Trophoblast cell (in vitro differentiated cells and primary cell): ENCODE measurements around the gene SAMM50.

Source experiments
- DNase-seq, 2 donors: peaks; one replicate each; pipeline ENCODE4 v3.0.0-alpha.2; 2016
- H2AFZ ChIP-seq: 2 replicates; pipeline ENCODE4 v1.6.1; 2013; ENCODE audit warnings: low read length, moderate library complexity, mild to moderate bottlenecking; ENCODE audit not compliant: insufficient read depth, poor library complexity
- H2AK5ac ChIP-seq: 2 replicates; pipeline ENCODE4 v1.6.1; 2013; ENCODE audit warnings: mild to moderate bottlenecking, low read length
- H2BK120ac ChIP-seq: 2 replicates; pipeline ENCODE4 v1.6.1; 2013; ENCODE audit warnings: low read length, mild to moderate bottlenecking, moderate library complexity; ENCODE audit not compliant: insufficient read depth, poor library complexity
- H2BK12ac ChIP-seq: 2 replicates; pipeline ENCODE4 v1.6.1; 2013; ENCODE audit warnings: mild to moderate bottlenecking, low read length, moderate library complexity
- H2BK5ac ChIP-seq: 2 replicates; pipeline ENCODE4 v1.6.1; 2013; ENCODE audit warnings: low read length, low read depth, moderate library complexity, mild to moderate bottlenecking; ENCODE audit not compliant: poor library complexity
- H3K14ac ChIP-seq: 2 replicates; pipeline ENCODE4 v1.6.1; 2013; ENCODE audit warnings: mild to moderate bottlenecking, low read length
- H3K18ac ChIP-seq: 2 replicates; pipeline ENCODE4 v1.6.1; 2013; ENCODE audit warnings: mild to moderate bottlenecking, low read length
- H3K23ac ChIP-seq: 2 replicates; pipeline ENCODE4 v1.6.1; 2013; ENCODE audit warnings: low read length
- H3K27ac ChIP-seq: 2 replicates; pipeline ENCODE4 v1.5.1; 2013; ENCODE audit warnings: low read depth, mild to moderate bottlenecking, inconsistent platforms, low read length, moderate library complexity
- H3K27me3 ChIP-seq: 2 replicates; pipeline ENCODE4 v1.6.1; 2013; ENCODE audit warnings: inconsistent platforms, mild to moderate bottlenecking, low read length, moderate library complexity; ENCODE audit not compliant: insufficient read depth
- H3K36me3 ChIP-seq, 2 experiments: 1 replicate in 1 of 2; 2 replicates in 1 of 2; pipeline ENCODE4 v1.6.1; 2013; ENCODE audit warnings: low read length in 2 of 2, mild to moderate bottlenecking in 2 of 2, moderate library complexity in 1 of 2; ENCODE audit not compliant: insufficient read depth in 2 of 2, control insufficient read depth in 1 of 2
- H3K4ac ChIP-seq: 2 replicates; pipeline ENCODE4 v1.6.1; 2013; ENCODE audit warnings: low read depth, mild to moderate bottlenecking, low read length, moderate library complexity
- H3K4me1 ChIP-seq, 2 experiments: 1 replicate in 1 of 2; 2 replicates in 1 of 2; pipeline ENCODE4 v1.6.1; 2013; ENCODE audit warnings: low read length in 2 of 2, mild to moderate bottlenecking in 2 of 2, moderate library complexity in 1 of 2; ENCODE audit not compliant: insufficient read depth in 2 of 2, control insufficient read depth in 1 of 2
- H3K4me2 ChIP-seq: 2 replicates; pipeline ENCODE4 v1.6.1; 2013; ENCODE audit warnings: inconsistent platforms, mild to moderate bottlenecking, low read length, moderate library complexity
- H3K4me3 ChIP-seq: 2 replicates; pipeline ENCODE4 v1.5.1; 2013; ENCODE audit warnings: mild to moderate bottlenecking, low read depth, low read length, inconsistent platforms
- H3K79me1 ChIP-seq: one replicate; pipeline ENCODE4 v1.6.1; 2013; ENCODE audit warnings: low read length
- H3K79me2 ChIP-seq: 2 replicates; pipeline ENCODE4 v1.6.1; 2013; ENCODE audit warnings: low read length, mild to moderate bottlenecking; ENCODE audit not compliant: control insufficient read depth, insufficient read depth, poor library complexity
- H3K9ac ChIP-seq: 2 replicates; pipeline ENCODE4 v1.6.1; 2013; ENCODE audit warnings: mild to moderate bottlenecking, low read length
- H3K9me3 ChIP-seq: 2 replicates; pipeline ENCODE4 v1.6.1; 2013; ENCODE audit warnings: low read depth, mild to moderate bottlenecking, control low read depth, inconsistent platforms, low read length; ENCODE audit not compliant: insufficient read depth
- H4K12ac ChIP-seq: 2 replicates; pipeline ENCODE4 v1.6.1; 2013; ENCODE audit warnings: low read depth, mild to moderate bottlenecking, low read length, moderate library complexity
- H4K8ac ChIP-seq: 2 replicates; pipeline ENCODE4 v1.6.1; 2013; ENCODE audit warnings: low read depth, mild to moderate bottlenecking, low read length, moderate library complexity
- H4K91ac ChIP-seq: one replicate; pipeline ENCODE4 v1.6.1; 2013; ENCODE audit warnings: low read depth, mild to moderate bottlenecking, low read length, moderate library complexity
- WGBS: extraction: QIAGEN DNeasy Blood & Tissue Kit; methylation state at CpG from one replicate; pipeline ENCODE4 v1.1.7; 2013; ENCODE audit warnings: missing lambda C conversion rate; ENCODE audit not compliant: insufficient read length, insufficient coverage; ENCODE audit errors: extremely low coverage; 5-methylcytosine and 5-hydroxymethylcytosine counted together

Gene SAMM50

DNA sequence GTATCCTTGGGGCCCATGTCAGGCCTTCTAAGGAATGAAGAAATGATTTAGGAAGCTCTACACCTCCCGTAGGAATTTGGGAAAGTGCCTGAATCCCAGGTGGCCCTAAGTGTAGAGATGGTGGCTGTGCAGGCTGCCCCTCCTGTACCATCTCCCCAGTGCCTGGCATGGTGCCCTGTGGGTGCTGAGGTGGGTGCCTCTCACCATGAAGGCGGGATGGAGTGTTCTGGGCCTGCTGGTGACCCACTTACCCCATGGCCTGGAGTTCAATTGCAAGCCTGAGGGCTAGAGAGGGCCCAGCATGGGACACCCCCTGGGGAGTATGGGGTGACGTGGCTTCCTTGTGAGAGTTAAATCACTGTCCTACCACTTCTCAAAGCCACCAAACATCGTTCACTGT is 19.8 kb downstream of the SAMM50 start:
- H4K12ac ChIP-seq = no peak overlapping the region
- no peak overlapping the region for H3K18ac ChIP-seq
- no peak overlapping the region for H2BK12ac ChIP-seq
- H2BK5ac ChIP-seq = no peak overlapping the region
- H3K4me2 ChIP-seq = no peak overlapping the region
- no peak overlapping the region for H2BK120ac ChIP-seq
- no peaks in the 10 kb centered on the region for H3K79me1 ChIP-seq
- H3K27me3 ChIP-seq = no peaks in the 10 kb centered on the region
- no peak overlapping the region for H3K27ac ChIP-seq
- no peak overlapping the region for H4K91ac ChIP-seq
- no peaks in the 10 kb centered on the region for H3K79me2 ChIP-seq
- WGBS = no CpG with 5 or more reads among the region's 4 CpGs
- peaks cover 3% of the 10 kb centered on the region for H3K9me3 ChIP-seq
- H3K9ac ChIP-seq = no peak overlapping the region
- H4K8ac ChIP-seq = no peak overlapping the region
- H3K4me3 ChIP-seq = no peak overlapping the region
- no peak for DNase-seq
- H3K36me3 ChIP-seq = peaks cover 56 to 77% of the 10 kb centered on the region in 2 experiments
- H2AFZ ChIP-seq = no peak overlapping the region
- no peak overlapping the region for H3K14ac ChIP-seq
- no peak overlapping the region for H3K4ac ChIP-seq
- no peaks in the 10 kb centered on the region for H3K4me1 ChIP-seq
- H3K23ac ChIP-seq = no peak overlapping the region
- H2AK5ac ChIP-seq = no peak overlapping the region

DNA sequence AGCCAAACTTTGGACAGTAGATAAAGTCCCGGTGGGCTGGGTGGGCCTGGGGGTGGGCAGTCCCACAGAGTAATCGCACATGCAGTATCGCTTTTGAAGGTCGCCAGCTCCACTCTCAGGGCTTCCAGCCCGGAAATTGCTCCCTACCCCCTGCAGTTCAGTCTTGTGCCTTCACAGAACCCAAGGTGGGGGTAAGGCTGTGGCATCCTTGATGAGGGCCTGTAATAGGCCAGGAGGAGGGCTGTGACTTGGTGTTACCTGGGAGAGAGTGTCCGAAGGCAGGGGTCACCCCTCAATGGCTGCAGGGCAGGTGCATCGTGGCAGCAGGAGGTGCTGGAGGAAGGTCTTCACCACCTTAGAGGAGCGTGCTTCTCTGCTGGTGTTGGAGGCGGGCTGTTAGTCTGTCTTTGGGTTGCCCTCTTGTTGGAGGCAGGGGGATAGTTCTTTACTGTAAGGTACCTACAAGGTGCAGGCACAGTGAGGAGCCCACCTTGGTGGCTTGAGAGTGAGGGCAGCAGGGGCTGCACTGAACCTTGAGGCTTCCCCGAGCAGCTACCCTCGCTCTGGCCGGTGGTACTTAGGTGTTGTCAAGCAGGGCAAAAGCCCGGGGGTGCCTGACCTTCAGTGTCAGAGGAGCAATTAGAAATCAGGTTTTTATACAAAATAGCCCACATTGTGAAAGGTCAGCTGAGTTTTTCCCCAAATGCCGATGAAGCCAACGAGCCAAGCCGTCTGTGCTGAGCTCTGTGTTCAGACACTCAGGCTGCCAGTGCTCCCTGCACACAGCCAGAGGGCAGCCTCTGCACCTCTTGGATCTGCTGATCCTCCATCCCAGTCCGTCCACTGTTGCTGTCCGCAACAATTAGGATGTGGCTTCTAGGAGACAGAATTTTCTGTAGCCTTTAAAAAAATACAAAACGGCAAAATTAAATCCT is 21.9 kb downstream of the SAMM50 start:
- no CpG with 5 or more reads among the region's 19 CpGs for WGBS
- DNase-seq = no peak
- Histone ChIP-seq H2AFZ (no peak overlapping the region), H3K4me1 (no peaks in the 10 kb centered on the region), H3K27ac (no peak overlapping the region), H4K91ac (no peak overlapping the region), H3K4me3 (no peak overlapping the region), H2BK5ac (no peak overlapping the region), H3K79me1 (no peaks in the 10 kb centered on the region), H2AK5ac (no peak overlapping the region), H3K23ac (no peak overlapping the region), H3K18ac (no peak overlapping the region), H3K14ac (no peak overlapping the region), H3K79me2 (no peaks in the 10 kb centered on the region), H3K27me3 (no peaks in the 10 kb centered on the region), H4K8ac (no peak overlapping the region), H4K12ac (no peak overlapping the region), H2BK120ac (no peak overlapping the region), H3K9me3 (peaks cover 3% of the 10 kb centered on the region), H2BK12ac (no peak overlapping the region), H3K36me3 (peaks cover 63 to 80% of the 10 kb centered on the region in 2 experiments), H3K9ac (no peak overlapping the region), H3K4ac (no peak overlapping the region), H3K4me2 (no peak overlapping the region)

DNA sequence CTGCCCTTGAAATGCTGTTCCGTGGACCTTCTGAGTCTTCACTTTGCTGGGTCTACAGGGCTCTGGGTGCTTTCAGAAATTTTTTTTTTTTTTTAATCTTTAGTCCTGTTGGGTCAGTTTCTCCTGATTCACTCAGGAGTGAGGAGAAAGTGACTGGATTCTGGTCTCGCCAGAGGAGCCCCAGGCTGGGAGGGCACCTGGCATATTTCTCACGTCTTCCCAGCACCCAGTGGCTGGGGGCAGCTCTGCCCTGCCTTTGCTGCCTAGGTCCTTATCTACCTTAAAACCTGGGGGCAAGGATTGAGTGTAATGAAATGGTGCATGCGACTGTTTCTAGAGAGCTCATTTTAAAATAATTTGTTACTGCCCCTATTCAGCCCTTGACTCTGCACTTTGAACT is 23.3 kb downstream of the SAMM50 start:
- no CpG with 5 or more reads among the region's 4 CpGs for WGBS
- no peak overlapping the region for H4K8ac ChIP-seq
- no peaks in the 10 kb centered on the region for H3K79me2 ChIP-seq
- H3K4me3 ChIP-seq = no peak overlapping the region
- H4K91ac ChIP-seq = no peak overlapping the region
- H3K4me2 ChIP-seq = no peak overlapping the region
- peaks cover 60 to 76% of the 10 kb centered on the region in 2 experiments for H3K36me3 ChIP-seq
- H3K79me1 ChIP-seq = no peaks in the 10 kb centered on the region
- no peak overlapping the region for H2AK5ac ChIP-seq
- no peak overlapping the region for H3K18ac ChIP-seq
- peaks cover 3% of the 10 kb centered on the region for H3K9me3 ChIP-seq
- no peak for DNase-seq
- H2AFZ ChIP-seq = no peak overlapping the region
- no peaks in the 10 kb centered on the region for H3K4me1 ChIP-seq
- H2BK120ac ChIP-seq = no peak overlapping the region
- H3K9ac ChIP-seq = no peak overlapping the region
- no peak overlapping the region for H3K23ac ChIP-seq
- no peak overlapping the region for H3K27ac ChIP-seq
- no peak overlapping the region for H2BK5ac ChIP-seq
- no peak overlapping the region for H3K14ac ChIP-seq
- H2BK12ac ChIP-seq = no peak overlapping the region
- no peaks in the 10 kb centered on the region for H3K27me3 ChIP-seq
- no peak overlapping the region for H3K4ac ChIP-seq
- H4K12ac ChIP-seq = no peak overlapping the region

DNA sequence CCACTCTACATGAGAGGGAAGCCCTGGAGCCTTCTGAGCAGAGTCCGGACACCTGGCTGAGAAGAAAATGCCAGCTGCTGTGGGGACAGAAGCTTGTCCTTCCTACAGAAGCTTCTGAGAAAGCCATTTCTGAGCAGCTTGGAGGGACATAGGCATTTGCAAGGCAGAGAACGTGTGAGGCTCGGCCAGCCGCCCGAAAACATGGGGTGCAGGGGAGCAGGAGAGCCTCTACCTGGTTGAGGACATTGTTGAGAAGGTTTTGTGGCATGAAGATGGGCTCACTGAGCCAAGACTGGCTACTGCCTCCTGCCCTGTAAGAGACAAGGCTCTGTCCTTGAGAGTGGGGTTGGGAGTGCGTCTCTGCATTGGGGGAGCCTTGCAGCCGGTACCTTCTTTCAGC is 25.3 kb downstream of the SAMM50 start:
- H3K4me3 ChIP-seq = no peak overlapping the region
- H3K18ac ChIP-seq = no peak overlapping the region
- H3K36me3 ChIP-seq = peaks cover 49 to 66% of the 10 kb centered on the region in 2 experiments
- no peak overlapping the region for H3K9ac ChIP-seq
- H2BK5ac ChIP-seq = no peak overlapping the region
- H2AFZ ChIP-seq = no peak overlapping the region
- H3K4me1 ChIP-seq = no peaks in the 10 kb centered on the region
- WGBS = no CpG with 5 or more reads among the region's 7 CpGs
- no peak overlapping the region for H4K8ac ChIP-seq
- no peaks in the 10 kb centered on the region for H3K79me2 ChIP-seq
- peaks cover 1% of the 10 kb centered on the region for H3K9me3 ChIP-seq
- H2BK12ac ChIP-seq = no peak overlapping the region
- H3K23ac ChIP-seq = no peak overlapping the region
- no peak overlapping the region for H3K4me2 ChIP-seq
- no peak overlapping the region for H3K4ac ChIP-seq
- H3K27me3 ChIP-seq = no peaks in the 10 kb centered on the region
- H3K14ac ChIP-seq = no peak overlapping the region
- H4K91ac ChIP-seq = no peak overlapping the region
- no peak for DNase-seq
- no peak overlapping the region for H3K27ac ChIP-seq
- H2BK120ac ChIP-seq = no peak overlapping the region
- H3K79me1 ChIP-seq = no peaks in the 10 kb centered on the region
- no peak overlapping the region for H2AK5ac ChIP-seq
- H4K12ac ChIP-seq = no peak overlapping the region
